DOHH2 (cell line): ENCODE measurements around the gene ATIC.

Experiments
- H3F3A ChIP-seq: fragments of 200-600 bp; sonication (generic), shearing (Covaris generic); 2 replicates; pipeline ENCODE4 v1.6.0; 2016; ENCODE audit warnings: antibody characterized with exemption, mild to moderate bottlenecking; ENCODE audit not compliant: control insufficient read depth, insufficient read depth
- H3K27ac ChIP-seq: fragments of 200-600 bp; sonication (generic); 2 replicates; pipeline ENCODE4 v1.5.1; 2014; ENCODE audit warnings: low read depth, mild to moderate bottlenecking, low read length, moderate library complexity
- H3K27me3 ChIP-seq: fragments of 200-600 bp; sonication (generic); 2 replicates; pipeline ENCODE4 v1.6.1; 2014; ENCODE audit warnings: mild to moderate bottlenecking, low read length, mixed read lengths; ENCODE audit not compliant: control insufficient read depth
- H3K36me3 ChIP-seq: fragments of 200-600 bp; sonication (generic); 2 replicates; pipeline ENCODE4 v1.6.1; 2014; ENCODE audit warnings: mild to moderate bottlenecking, low read length, moderate library complexity, mixed read lengths; ENCODE audit not compliant: control insufficient read depth
- H3K4me1 ChIP-seq: fragments of 200-600 bp; sonication (generic); 2 replicates; pipeline ENCODE4 v1.6.1; 2014; ENCODE audit warnings: mild to moderate bottlenecking, low read length, mixed read lengths; ENCODE audit not compliant: control insufficient read depth
- H3K4me2 ChIP-seq: fragments of 200-600 bp; sonication (generic); 2 replicates; pipeline ENCODE4 v1.6.0; 2014; ENCODE audit warnings: mild to moderate bottlenecking, low read length, moderate library complexity
- H3K4me3 ChIP-seq: fragments of 200-600 bp; sonication (generic); 2 replicates; pipeline ENCODE4 v1.5.1; 2014; ENCODE audit warnings: mild to moderate bottlenecking, low read length, mixed read lengths
- H3K79me2 ChIP-seq: fragments of 200-600 bp; sonication (generic); 2 replicates; pipeline ENCODE4 v1.6.1; 2014; ENCODE audit warnings: mild to moderate bottlenecking, low read length, mixed read lengths; ENCODE audit not compliant: control insufficient read depth
- H3K9me2 ChIP-seq: fragments of 200-600 bp; sonication (generic); replicated peaks from 2 replicates; pipeline ENCODE4 v1.6.1; 2014; ENCODE audit warnings: mild to moderate bottlenecking, low read length, mixed read lengths; ENCODE audit not compliant: control insufficient read depth
- H3K9me3 ChIP-seq: fragments of 200-600 bp; sonication (generic); 2 replicates; pipeline ENCODE4 v1.6.1; 2014; ENCODE audit warnings: antibody characterized with exemption, low read length, mixed read lengths; ENCODE audit not compliant: control insufficient read depth, insufficient read depth
- H4K20me1 ChIP-seq: fragments of 200-600 bp; sonication (generic); 2 replicates; pipeline ENCODE4 v1.6.0; 2014; ENCODE audit warnings: low read depth, mild to moderate bottlenecking, antibody characterized with exemption, low read length, moderate library complexity; ENCODE audit not compliant: control insufficient read depth, insufficient read depth
- CTCF ChIP-seq: fragments of 200-600 bp; sonication (generic); IDR thresholded peaks from one replicate; pipeline ENCODE4 v1.5.1; 2014; ENCODE audit warnings: antibody characterized with exemption, mild to moderate bottlenecking, low read depth, low read length; ENCODE audit not compliant: poor library complexity, severe bottlenecking
- EZH2phosphoT487 ChIP-seq: fragments of 200-600 bp; sonication (generic); IDR thresholded peaks from 2 replicates; pipeline ENCODE4 v1.6.1; 2017; ENCODE audit warnings: borderline replicate concordance, mild to moderate bottlenecking, antibody characterized with exemption, low read length, moderate library complexity, mixed read lengths

Gene ATIC

GRCh38 chr2:215314896-215315295 lies 3.0 kb downstream of the ATIC start:
- Histone ChIP-seq H3K27ac (no peak overlapping the region), H4K20me1 (no peaks in the 10 kb centered on the region; the same call in 1 of the 2 replicates), H3K27me3 (no peaks in the 10 kb centered on the region), H3F3A (no peaks in the 10 kb centered on the region), H3K4me3 (peak overlapping the region; percentile 6; the same call in 1 of the 2 replicates), H3K9me2 (no peaks in the 10 kb centered on the region), H3K4me2 (peak overlapping the region; percentile 79), H3K9me3 (no peaks in the 10 kb centered on the region), H3K36me3 (peaks cover 79% of the 10 kb centered on the region), H3K4me1 (peaks cover 51% of the 10 kb centered on the region), H3K79me2 (peaks cover 83% of the 10 kb centered on the region)
- TF ChIP-seq CTCF, result no peak
- no peak for TF ChIP-seq EZH2phosphoT487

- Histone ChIP-seq H4K20me1 (peaks cover 2% of the 10 kb centered on the region; the same call in 1 of the 2 replicates), H3K9me2 (no peaks in the 10 kb centered on the region), H3K4me2 (peak overlapping the region; percentile 79), H3K9me3 (no peaks in the 10 kb centered on the region), H3K4me3 (peak overlapping the region; percentile 25; the same call in 1 of the 2 replicates), H3K36me3 (peaks cover 83% of the 10 kb centered on the region), H3K4me1 (peaks cover 51% of the 10 kb centered on the region), H3K27me3 (no peaks in the 10 kb centered on the region), H3K79me2 (peaks cover 87% of the 10 kb centered on the region), H3K27ac (no peak overlapping the region), H3F3A (no peaks in the 10 kb centered on the region)
- no peak for TF ChIP-seq EZH2phosphoT487
Observed at GRCh38 chr2:215315301-215315700, 3.4 kb downstream of the ATIC start.

- H3K36me3 ChIP-seq, result peaks cover 92% of the 10 kb centered on the region
- peaks cover 48% of the 10 kb centered on the region for H3K4me1 ChIP-seq
- peak overlapping the region; percentile 35 for H3K4me2 ChIP-seq
- H3K9me3 ChIP-seq, result no peaks in the 10 kb centered on the region
- H3K27ac ChIP-seq, result no peak overlapping the region
- no peaks in the 10 kb centered on the region for H3F3A ChIP-seq
- peaks cover 96% of the 10 kb centered on the region for H3K79me2 ChIP-seq
- peak overlapping the region; percentile 25; the same call in 1 of the 2 replicates for H3K4me3 ChIP-seq
- no peaks in the 10 kb centered on the region for H3K27me3 ChIP-seq
- TF ChIP-seq EZH2phosphoT487 (no peak), CTCF (no peak)
- H3K9me2 ChIP-seq, result no peaks in the 10 kb centered on the region
- H4K20me1 ChIP-seq, result peaks cover 2% of the 10 kb centered on the region; the same call in 1 of the 2 replicates
Observed at GRCh38 chr2:215316336-215316735, 4.5 kb downstream of the ATIC start.

GRCh38 chr2:215319500-215319899 lies 7.6 kb downstream of the ATIC start:
- H4K20me1 ChIP-seq, result peaks cover 10% of the 10 kb centered on the region; the same call in 1 of the 2 replicates
- peaks cover 94% of the 10 kb centered on the region for H3K36me3 ChIP-seq
- no peak overlapping the region for H3K27ac ChIP-seq
- no peaks in the 10 kb centered on the region for H3K9me3 ChIP-seq
- H3K4me3 ChIP-seq, result no peak overlapping the region
- H3K9me2 ChIP-seq, result no peaks in the 10 kb centered on the region
- peaks cover 98% of the 10 kb centered on the region for H3K79me2 ChIP-seq
- no peaks in the 10 kb centered on the region for H3F3A ChIP-seq
- no peaks in the 10 kb centered on the region for H3K27me3 ChIP-seq
- H3K4me2 ChIP-seq, result no peak overlapping the region
- TF ChIP-seq CTCF (no peak), EZH2phosphoT487 (no peak)
- H3K4me1 ChIP-seq, result peaks cover 31% of the 10 kb centered on the region
